Endodermal cell (in vitro differentiated cells): ENCODE data around the gene CAPZB. TPM values are rescaled to one million over a fixed set of nuclear protein-coding genes. Genes with fewer than 3 reads are reported as not detected.

Experiments
- DNase-seq: peaks from one replicate; pipeline ENCODE4 v3.0.0-alpha.2; 2017
- H3K27ac ChIP-seq: 2 replicates; pipeline ENCODE4 v1.5.1; 2013; ENCODE audit warnings: mild to moderate bottlenecking, low read depth, low read length, moderate library complexity
- H3K27me3 ChIP-seq: 2 replicates; pipeline ENCODE4 v1.6.1; 2013; ENCODE audit warnings: mild to moderate bottlenecking, low read length, moderate library complexity; ENCODE audit not compliant: insufficient read depth, control insufficient read depth, poor library complexity, severe bottlenecking
- H3K36me3 ChIP-seq: 2 replicates; pipeline ENCODE4 v1.7.0; 2013; ENCODE audit warnings: mild to moderate bottlenecking, low read length, moderate library complexity; ENCODE audit not compliant: control insufficient read depth, insufficient read depth
- H3K4me1 ChIP-seq: one replicate; pipeline ENCODE4 v1.7.0; 2013; ENCODE audit warnings: low read length; ENCODE audit not compliant: control insufficient read depth, insufficient read depth
- H3K4me3 ChIP-seq: 2 replicates; pipeline ENCODE4 v1.5.1; 2013; ENCODE audit warnings: mild to moderate bottlenecking, low read length, moderate library complexity
- H3K9ac ChIP-seq: 2 replicates; pipeline ENCODE4 v1.6.1; 2013; ENCODE audit warnings: mild to moderate bottlenecking, low read length, moderate library complexity; ENCODE audit not compliant: poor library complexity, severe bottlenecking; ENCODE audit errors: extremely low read depth
- H3K9me3 ChIP-seq: 2 replicates; pipeline ENCODE4 v1.6.1; 2013; ENCODE audit warnings: mild to moderate bottlenecking, low read length, moderate library complexity; ENCODE audit not compliant: control insufficient read depth
- H3K27ac Mint-ChIP-seq: 2 replicates; pipeline ENCODE4 v1.8.0; 2020; ENCODE audit warnings: mixed read lengths
- H3K27me3 Mint-ChIP-seq: 2 replicates; pipeline ENCODE4 v1.8.0; 2021; ENCODE audit warnings: mild to moderate bottlenecking, mixed read lengths; ENCODE audit not compliant: insufficient read depth
- H3K36me3 Mint-ChIP-seq: 2 replicates; pipeline ENCODE4 v1.8.0; 2020; ENCODE audit warnings: low read depth, mixed read lengths
- H3K4me1 Mint-ChIP-seq: 2 replicates; pipeline ENCODE4 v1.8.0; 2020; ENCODE audit warnings: mixed read lengths
- H3K4me3 Mint-ChIP-seq: 2 replicates; pipeline ENCODE4 v1.8.0; 2020; ENCODE audit warnings: mild to moderate bottlenecking, moderate library complexity, mixed read lengths
- H3K9me3 Mint-ChIP-seq: 2 replicates; pipeline ENCODE4 v1.8.0; 2020; ENCODE audit warnings: mild to moderate bottlenecking, mixed read lengths
- CTCF ChIP-seq: fragments of 200-600 bp; sonication (generic); conservative IDR thresholded peaks from 2 replicates; pipeline ENCODE4 v1.5.0; 2021; ENCODE audit warnings: antibody characterized with exemption, mild to moderate bottlenecking
- WGBS, 2 experiments: methylation state at CpG; one replicate each; pipeline versions ENCODE4 v1.1.5 to v1.1.7; 2013; ENCODE audit warnings: missing lambda C conversion rate in 2 of 2, mixed read lengths in 1 of 2; ENCODE audit not compliant: insufficient coverage in 1 of 2, insufficient read length in 1 of 2; 5-methylcytosine and 5-hydroxymethylcytosine counted together
- total RNA-seq, 2 donors: library from RNA; stranded (reverse); fragmentation: NEBNext Ultra II Directional in 1 of 2; extraction: Animal tissue kit (Norgen Biotek cat#: 25700) in 1 of 2; gene quantifications; 2 replicates in 1 of 2; 3 replicates in 1 of 2; pipeline ENCODE4 v1.2.1, GENCODE V29; 2021

Gene CAPZB
- total RNA-seq, 2 donors from 2014 or later, result 334 to 362 TPM

- Histone ChIP-seq H3K36me3 (peaks cover 26% of the 10 kb centered on the region), H3K4me1 (peaks cover 8% of the 10 kb centered on the region), H3K27ac (no peak overlapping the region), H3K27me3 (no peaks in the 10 kb centered on the region), H3K9me3 (no peaks in the 10 kb centered on the region), H3K9ac (peak overlapping the region; percentile 18), H3K4me3 (no peak overlapping the region)
- 76 to 78% methylated on average over 12 to 17 of the region's 17 CpGs for WGBS, 2 experiments
- Mint-ChIP-seq H3K9me3 (no peaks in the 10 kb centered on the region), H3K4me3 (no peak overlapping the region), H3K4me1 (peaks cover 10% of the 10 kb centered on the region), H3K36me3 (peaks cover 2% of the 10 kb centered on the region), H3K27me3 (no peaks in the 10 kb centered on the region), H3K27ac (no peak overlapping the region)
- TF ChIP-seq CTCF, result peak; percentile 85
- peak; percentile 60 for DNase-seq
These were observed 94.3 kb downstream of the CAPZB start for GRCh38 chr1:19390901-19391595.

- no peak overlapping the region for H3K27ac Mint-ChIP-seq
- no peak for TF ChIP-seq CTCF
- Histone ChIP-seq H3K9me3 (no peaks in the 10 kb centered on the region), H3K36me3 (peaks cover 31% of the 10 kb centered on the region), H3K4me1 (peaks cover 8% of the 10 kb centered on the region), H3K9ac (peak overlapping the region; percentile 18), H3K4me3 (no peak overlapping the region), H3K27ac (no peak overlapping the region), H3K27me3 (no peaks in the 10 kb centered on the region)
- no peak for DNase-seq
- H3K4me3 Mint-ChIP-seq, result no peak overlapping the region
- H3K4me1 Mint-ChIP-seq, result peaks cover 8% of the 10 kb centered on the region
- no peaks in the 10 kb centered on the region for H3K9me3 Mint-ChIP-seq
- H3K27me3 Mint-ChIP-seq, result no peaks in the 10 kb centered on the region
- WGBS, 2 experiments, result 93 to 94% methylated on average over 13 to 19 of the region's 19 CpGs
- H3K36me3 Mint-ChIP-seq, result peaks cover 8% of the 10 kb centered on the region
These were observed 95.0 kb downstream of the CAPZB start for GRCh38 chr1:19390166-19390850.

- no peak for DNase-seq
- Mint-ChIP-seq H3K4me3 (no peak overlapping the region), H3K27me3 (no peaks in the 10 kb centered on the region), H3K9me3 (no peaks in the 10 kb centered on the region), H3K4me1 (peaks cover 8% of the 10 kb centered on the region), H3K27ac (no peak overlapping the region), H3K36me3 (peaks cover 20% of the 10 kb centered on the region)
- Histone ChIP-seq H3K36me3 (peaks cover 43% of the 10 kb centered on the region), H3K4me1 (peaks cover 8% of the 10 kb centered on the region), H3K27me3 (no peaks in the 10 kb centered on the region), H3K27ac (no peak overlapping the region), H3K9me3 (no peaks in the 10 kb centered on the region), H3K4me3 (no peak overlapping the region), H3K9ac (no peak overlapping the region)
- TF ChIP-seq CTCF, result no peak
- 95% methylated on average over 2 to 9 of the region's 9 CpGs for WGBS, 2 experiments
These were observed 96.4 kb downstream of the CAPZB start for GRCh38 chr1:19388980-19389379.
